ENCODE data around the gene FARP1. TPM values are rescaled to one million over a fixed set of nuclear protein-coding genes. Genes with fewer than 3 reads are reported as not detected.
A peak's percentile ranks its signal among the peaks of the same experiment; 100 is the strongest.

The FARP1 gene
- total RNA-seq, 1 donor from 2014 or later, result 110 TPM

DNA sequence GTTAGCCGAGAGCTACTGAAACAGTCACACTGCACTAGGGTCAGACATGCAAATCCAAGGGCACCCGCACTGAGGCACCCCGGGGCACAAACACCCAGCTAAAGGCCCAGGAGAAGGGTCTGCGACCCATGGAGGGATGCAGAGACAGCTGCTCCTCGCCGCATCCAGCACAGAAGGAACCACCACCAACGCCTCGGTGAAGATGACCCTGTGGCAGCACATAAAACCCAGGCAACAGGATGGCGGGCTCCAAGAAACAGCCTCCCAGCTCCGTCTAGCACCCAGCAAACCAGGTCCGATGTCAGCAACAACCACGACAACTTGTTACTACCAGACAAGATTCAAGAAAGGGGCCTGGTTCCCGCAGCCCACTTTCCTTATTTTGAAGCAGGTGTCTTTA is 351.9 kb downstream of the FARP1 start:
- Histone ChIP-seq H3K9me3 (no peaks in the 10 kb centered on the region), H3K4me1 (peaks cover 60% of the 10 kb centered on the region), H3K27me3 (ENCODE audit: low read depth) (no peaks in the 10 kb centered on the region), H3K36me3 (peaks cover 6% of the 10 kb centered on the region), H3K27ac (peak overlapping the region; percentile 76), H3K4me3 (no peak overlapping the region)
- intact Hi-C loops (cut with DNase I), result no loop called here
- TF ChIP-seq, protein P1, sequence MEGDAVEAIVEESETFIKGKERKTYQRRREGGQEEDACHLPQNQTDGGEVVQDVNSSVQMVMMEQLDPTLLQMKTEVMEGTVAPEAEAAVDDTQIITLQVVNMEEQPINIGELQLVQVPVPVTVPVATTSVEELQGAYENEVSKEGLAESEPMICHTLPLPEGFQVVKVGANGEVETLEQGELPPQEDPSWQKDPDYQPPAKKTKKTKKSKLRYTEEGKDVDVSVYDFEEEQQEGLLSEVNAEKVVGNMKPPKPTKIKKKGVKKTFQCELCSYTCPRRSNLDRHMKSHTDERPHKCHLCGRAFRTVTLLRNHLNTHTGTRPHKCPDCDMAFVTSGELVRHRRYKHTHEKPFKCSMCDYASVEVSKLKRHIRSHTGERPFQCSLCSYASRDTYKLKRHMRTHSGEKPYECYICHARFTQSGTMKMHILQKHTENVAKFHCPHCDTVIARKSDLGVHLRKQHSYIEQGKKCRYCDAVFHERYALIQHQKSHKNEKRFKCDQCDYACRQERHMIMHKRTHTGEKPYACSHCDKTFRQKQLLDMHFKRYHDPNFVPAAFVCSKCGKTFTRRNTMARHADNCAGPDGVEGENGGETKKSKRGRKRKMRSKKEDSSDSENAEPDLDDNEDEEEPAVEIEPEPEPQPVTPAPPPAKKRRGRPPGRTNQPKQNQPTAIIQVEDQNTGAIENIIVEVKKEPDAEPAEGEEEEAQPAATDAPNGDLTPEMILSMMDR (IDR thresholded peaks at IDR 0.05), result no peak
- ATAC-seq (no peak), DNase-seq (no peak)

DNA sequence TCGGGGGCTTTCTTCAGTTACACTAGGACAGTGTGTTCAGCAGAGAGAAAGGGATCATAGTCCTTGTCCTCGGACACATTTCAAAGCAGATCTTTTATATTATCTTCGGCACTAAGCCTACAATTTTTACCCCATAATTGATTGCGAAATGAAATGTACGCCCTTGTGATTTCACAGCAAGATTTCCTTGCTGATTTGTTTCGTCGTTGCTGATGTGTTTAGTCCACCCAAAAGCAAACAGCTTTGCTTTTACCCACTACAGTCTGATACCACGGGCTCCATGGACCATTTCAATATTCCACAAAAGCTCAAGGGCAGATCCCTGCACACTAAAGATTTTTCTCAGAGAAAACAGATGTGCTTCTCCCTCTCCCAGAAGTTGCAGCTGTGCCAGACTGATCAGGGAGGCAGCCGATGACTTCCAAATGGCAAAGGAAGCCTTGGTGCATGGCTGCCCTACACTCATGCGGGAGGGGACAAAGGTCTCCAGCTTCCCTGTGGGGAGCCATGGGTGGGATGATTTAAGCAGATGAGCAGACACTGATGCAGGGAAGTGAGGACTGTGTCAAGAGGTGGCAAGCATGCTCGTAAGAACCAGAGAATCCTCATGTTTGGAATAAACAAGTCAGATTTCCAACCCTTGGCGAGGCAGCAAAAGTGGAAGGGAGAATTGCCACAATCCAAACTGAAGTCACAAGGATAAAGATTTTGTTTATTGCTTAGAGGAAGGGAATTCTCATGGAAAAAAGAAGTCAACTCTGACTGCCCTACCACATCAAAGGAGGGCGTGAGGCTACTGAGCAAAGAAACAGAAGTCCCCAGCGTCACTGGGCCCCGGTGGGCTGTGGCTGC is 353.0 kb downstream of the FARP1 start:
- Histone ChIP-seq H3K4me1 (peaks cover 49% of the 10 kb centered on the region), H3K27ac (peak overlapping the region; percentile 76)
- DNase-seq, result no peak

DNA sequence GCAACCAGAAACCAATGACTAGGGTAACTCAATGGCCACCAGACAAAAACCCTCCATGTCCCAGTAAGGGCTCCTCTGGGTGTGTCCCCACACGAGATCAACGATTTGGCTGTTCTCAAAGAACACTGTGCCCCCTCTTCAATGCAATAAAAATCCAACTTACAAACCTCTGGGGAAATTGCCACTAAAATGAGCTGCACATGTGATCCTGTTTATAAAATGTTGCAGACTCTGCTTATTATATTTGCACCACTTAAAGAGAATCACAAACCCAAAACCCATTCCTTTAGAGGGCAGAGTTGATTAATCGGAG is 353.5 kb downstream of the FARP1 start:
- peak overlapping the region; percentile 4 for H3K4me3 ChIP-seq
- H3K9me3 ChIP-seq, result no peaks in the 10 kb centered on the region
- H3K4me1 ChIP-seq, result peaks cover 52% of the 10 kb centered on the region
- intact Hi-C loops (cut with DNase I), result no loop called here
- DNase-seq (no peak), ATAC-seq (no peak)
- peak overlapping the region; percentile 76 for H3K27ac ChIP-seq
- no peaks in the 10 kb centered on the region for H3K27me3 ChIP-seq (ENCODE audit: low read depth)
- TF ChIP-seq, protein P1 (IDR thresholded peaks at IDR 0.05), result no peak
- peaks cover 10% of the 10 kb centered on the region for H3K36me3 ChIP-seq

More for the DNA sequence above, 353.0 kb downstream of the FARP1 start:
- peaks cover 10% of the 10 kb centered on the region for H3K36me3 ChIP-seq
- intact Hi-C loops (cut with DNase I), result no loop called here
- H3K9me3 ChIP-seq, result no peaks in the 10 kb centered on the region
- ATAC-seq, result peak; percentile 59 to 73
- TF ChIP-seq, protein P1 (IDR thresholded peaks at IDR 0.05), result no peak
- no peaks in the 10 kb centered on the region for H3K27me3 ChIP-seq (ENCODE audit: low read depth)
- H3K4me3 ChIP-seq, result peak overlapping the region; percentile 4

DNA sequence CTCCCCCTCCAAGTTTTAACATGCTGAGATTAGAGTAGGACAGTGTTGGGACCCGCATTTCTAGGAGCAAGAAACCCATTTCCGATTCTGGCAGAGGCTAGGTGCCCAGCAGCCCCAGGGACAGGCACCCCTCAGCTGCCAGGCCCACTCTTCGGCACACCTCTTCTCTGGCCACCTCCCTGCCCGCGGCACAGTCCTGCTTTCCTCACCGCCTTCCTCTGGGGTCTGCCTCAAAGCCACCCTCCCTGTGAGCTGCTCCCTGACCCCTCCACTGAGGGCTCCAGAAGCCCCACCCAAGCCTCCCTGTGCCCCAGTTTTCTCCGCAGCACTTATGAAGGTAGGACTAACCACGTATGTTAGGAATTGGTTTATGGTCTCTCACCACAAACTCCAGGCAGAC is 354.1 kb downstream of the FARP1 start:
- peak overlapping the region; percentile 76 for H3K27ac ChIP-seq
- no peak for ATAC-seq
- no peak for DNase-seq

DNA sequence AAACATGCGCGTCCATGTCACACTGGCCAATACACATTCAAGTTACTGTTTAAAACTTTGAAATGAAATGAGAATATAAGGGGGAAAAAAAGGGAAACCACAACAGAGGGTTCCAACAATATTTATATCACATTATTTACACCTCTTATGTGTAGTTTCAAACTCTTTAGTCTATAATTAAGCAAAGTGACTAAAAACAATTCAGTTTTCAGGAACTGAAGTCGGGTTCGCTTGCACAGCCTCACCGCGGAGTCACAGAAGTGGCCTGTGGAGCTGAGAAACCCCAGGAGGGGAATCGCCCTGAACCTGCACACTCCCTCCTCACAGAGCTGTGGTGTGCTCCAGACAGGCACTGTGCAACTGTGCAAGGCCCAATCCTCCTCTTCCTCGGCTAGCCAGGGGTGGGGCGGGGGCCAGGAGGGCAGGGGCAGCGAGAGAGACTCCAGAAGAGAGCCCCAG is 358.1 kb downstream of the FARP1 start:
- Histone ChIP-seq H3K27ac (no peak overlapping the region), H3K36me3 (peaks cover 10% of the 10 kb centered on the region), H3K4me3 (no peak overlapping the region), H3K4me1 (peaks cover 71% of the 10 kb centered on the region), H3K27me3 (ENCODE audit: low read depth) (no peaks in the 10 kb centered on the region), H3K9me3 (no peaks in the 10 kb centered on the region)
- ATAC-seq (no peak), DNase-seq (no peak)
- intact Hi-C loops (cut with DNase I), result no loop called here
- TF ChIP-seq, protein P1 (IDR thresholded peaks at IDR 0.05), result no peak

More for the DNA sequence above, 354.1 kb downstream of the FARP1 start:
- Histone ChIP-seq H3K27me3 (ENCODE audit: low read depth) (no peaks in the 10 kb centered on the region), H3K36me3 (peaks cover 10% of the 10 kb centered on the region), H3K4me1 (peaks cover 58% of the 10 kb centered on the region), H3K4me3 (no peak overlapping the region), H3K9me3 (no peaks in the 10 kb centered on the region)
- intact Hi-C loops (cut with DNase I), result no loop called here
- TF ChIP-seq, protein P1 (IDR thresholded peaks at IDR 0.05), result no peak

Measured in lower lobe of right lung (tissue), 2 donors.